Activated CD8-positive, alpha-beta memory T cell treated with anti-CD3 and anti-CD28 coated beads, Interleukin-2, amount 50 U/mL, for 48 hours (primary cell): ENCODE measurements around the gene SPAG7.
A peak's percentile ranks its signal among the peaks of the same experiment; 100 is the strongest.

Experiments used
- DNase-seq: peaks from one replicate; pipeline ENCODE4 v3.0.0-alpha.2; 2020

The SPAG7 gene

GRCh38 chr17:4973256-4974114, 5.9 kb upstream of the SPAG7 start:
- DNase-seq = no peak

GRCh38 chr17:4972752-4973151, 5.1 kb upstream of the SPAG7 start:
- no peak for DNase-seq

- no peak for DNase-seq
Observed at GRCh38 chr17:4972322-4972721, 4.7 kb upstream of the SPAG7 start.

- DNase-seq = no peak
Observed at GRCh38 chr17:4971826-4972225, 4.2 kb upstream of the SPAG7 start.

- no peak for DNase-seq
Observed at GRCh38 chr17:4970273-4970672, 2.7 kb upstream of the SPAG7 start.

GRCh38 chr17:4969551-4970173, 2.0 kb upstream of the SPAG7 start:
- peak; percentile 76 for DNase-seq

- DNase-seq = peak; percentile 84
Observed at GRCh38 chr17:4969047-4969550, 1.5 kb upstream of the SPAG7 start.

- peak; percentile 79 for DNase-seq
Observed at GRCh38 chr17:4968486-4969046, 949 bp upstream of the SPAG7 start.

- peak; percentile 92 for DNase-seq
Observed at GRCh38 chr17:4966844-4967538, 626 bp downstream of the SPAG7 start.

- DNase-seq = no peak
Observed at GRCh38 chr17:4965311-4965986, 2.2 kb downstream of the SPAG7 start.

- no peak for DNase-seq
Observed at GRCh38 chr17:4960279-4960922, 7.2 kb downstream of the SPAG7 start.

- no peak for DNase-seq
Observed at GRCh38 chr17:4959261-4959965, 8.2 kb downstream of the SPAG7 start.

GRCh38 chr17:4958102-4958501, 9.5 kb downstream of the SPAG7 start:
- DNase-seq = no peak

- DNase-seq = no peak
Observed at GRCh38 chr17:4956493-4957061, 11.0 kb downstream of the SPAG7 start.

- no peak for DNase-seq
Observed at GRCh38 chr17:4955091-4955490, 12.5 kb downstream of the SPAG7 start.

GRCh38 chr17:4953451-4953961, 14.1 kb downstream of the SPAG7 start:
- DNase-seq = no peak

GRCh38 chr17:4951486-4951885, 16.1 kb downstream of the SPAG7 start:
- DNase-seq = no peak

GRCh38 chr17:4950746-4951204, 16.8 kb downstream of the SPAG7 start, which contains the start of gene ENO3:
ENO3 (plus strand) TSS chr17:4951119; CDS start chr17:4951830, 711 bp downstream.
- DNase-seq = no peak

- DNase-seq = peak; percentile 79
Observed at GRCh38 chr17:4950075-4950745, 17.4 kb downstream of the SPAG7 start.
